Activated CD4-positive, alpha-beta T cell treated with anti-CD3 and anti-CD28 coated beads, Interleukin-2, amount 50 U/mL, for 1 hour (primary cell): ENCODE measurements around the gene SHROOM3.

Experiments
- DNase-seq: peaks from one replicate; pipeline ENCODE4 v3.0.0-alpha.2; 2020

SHROOM3 gene

DNA sequence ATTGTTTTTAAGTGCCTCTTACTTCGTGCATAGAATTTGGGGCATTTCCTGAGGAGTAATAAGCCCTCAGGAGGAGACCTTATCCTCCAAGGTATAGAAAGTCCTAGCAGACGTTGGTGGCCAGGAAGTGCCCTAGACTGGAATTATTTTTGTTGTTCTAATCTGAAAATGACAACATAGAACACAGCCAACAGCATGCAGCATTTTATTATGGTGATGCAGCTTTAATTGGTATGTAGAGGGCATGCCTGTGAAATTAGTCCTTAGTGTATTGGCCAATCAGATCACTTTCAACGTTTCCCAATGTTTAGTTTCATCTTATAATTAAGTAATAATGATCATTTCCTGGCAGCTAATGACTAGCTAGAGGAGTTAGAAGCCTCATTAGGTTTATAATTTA lies 199.2 kb downstream of the SHROOM3 start:
- no peak for DNase-seq

GRCh38 chr4:76637712-76638361 lies 202.8 kb downstream of the SHROOM3 start:
- no peak for DNase-seq

DNA sequence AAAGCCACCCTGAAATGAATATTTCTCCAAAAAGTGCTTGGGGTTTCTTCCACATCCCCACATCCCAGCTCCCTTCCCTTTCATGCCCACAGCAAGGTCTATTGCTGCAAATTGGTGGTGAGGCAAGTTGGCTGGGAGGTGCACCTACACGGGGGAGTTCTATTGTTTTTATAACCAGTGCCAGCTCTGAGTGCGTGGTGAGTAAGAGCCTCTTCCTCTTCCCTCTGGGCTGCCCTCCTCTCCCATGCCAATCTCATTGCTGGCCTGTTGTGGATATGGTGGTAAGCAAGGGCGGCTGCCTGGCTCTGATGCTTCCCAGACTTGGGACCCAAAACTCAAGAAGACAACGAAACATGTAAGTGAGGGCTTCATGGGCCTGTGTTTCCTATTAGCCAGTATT lies 204.3 kb downstream of the SHROOM3 start:
- no peak for DNase-seq

- DNase-seq, result no peak
Measured at GRCh38 chr4:76640353-76640910, 205.4 kb downstream of the SHROOM3 start.

DNA sequence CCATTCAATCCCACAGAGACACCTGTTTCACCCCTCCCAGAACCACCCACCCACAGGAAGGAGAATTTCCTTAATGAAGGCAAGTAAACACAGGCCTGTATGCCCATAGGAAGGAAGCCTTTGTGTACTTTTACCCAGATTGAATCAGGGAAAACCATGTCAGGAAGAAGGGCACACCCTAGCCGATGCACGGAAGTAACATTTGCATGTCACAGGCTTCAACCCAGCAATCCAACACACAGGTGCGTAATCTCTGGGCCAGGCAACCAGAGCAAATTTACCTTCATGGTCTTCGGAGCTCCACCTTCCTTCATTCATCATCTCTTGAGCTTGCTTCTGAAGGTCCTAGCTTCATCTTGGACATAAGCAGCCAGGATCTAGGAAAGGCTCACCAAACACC lies 206.3 kb downstream of the SHROOM3 start:
- no peak for DNase-seq

GRCh38 chr4:76641758-76642157 lies 206.7 kb downstream of the SHROOM3 start:
- DNase-seq, result no peak

DNA sequence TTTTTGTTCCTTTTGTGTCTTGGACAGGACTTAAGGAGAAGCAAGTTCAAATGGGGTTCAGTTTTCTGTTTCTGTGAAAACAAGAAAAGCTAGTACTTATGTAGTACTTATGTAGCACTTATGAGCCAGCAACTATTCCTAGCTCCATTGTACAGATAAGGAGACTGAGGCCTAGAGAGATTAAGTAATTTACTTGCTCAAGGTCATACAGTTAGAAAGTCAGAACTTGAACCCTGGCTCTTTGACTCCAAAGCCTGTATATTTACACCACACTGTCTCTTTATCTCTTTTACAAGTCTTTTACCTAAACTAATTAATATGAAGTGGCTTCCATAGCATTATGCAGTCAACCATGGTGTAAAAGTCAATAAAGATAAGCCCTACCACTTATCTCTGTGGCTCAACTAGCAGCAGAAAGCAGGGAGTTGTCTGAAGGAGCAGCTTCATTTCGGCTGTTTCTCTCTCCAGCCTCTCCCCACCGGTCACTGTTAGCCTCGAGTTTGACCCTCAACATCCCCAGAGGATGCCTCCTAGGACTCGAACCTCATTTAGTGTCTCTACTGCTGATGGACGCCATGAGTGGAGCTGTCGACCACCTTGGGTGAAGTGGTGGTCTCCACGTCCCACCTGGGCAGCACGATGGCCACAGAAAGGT lies 209.9 kb downstream of the SHROOM3 start:
- no peak for DNase-seq

- DNase-seq, result no peak
Measured at GRCh38 chr4:76649086-76649485, 214.1 kb downstream of the SHROOM3 start.

DNA sequence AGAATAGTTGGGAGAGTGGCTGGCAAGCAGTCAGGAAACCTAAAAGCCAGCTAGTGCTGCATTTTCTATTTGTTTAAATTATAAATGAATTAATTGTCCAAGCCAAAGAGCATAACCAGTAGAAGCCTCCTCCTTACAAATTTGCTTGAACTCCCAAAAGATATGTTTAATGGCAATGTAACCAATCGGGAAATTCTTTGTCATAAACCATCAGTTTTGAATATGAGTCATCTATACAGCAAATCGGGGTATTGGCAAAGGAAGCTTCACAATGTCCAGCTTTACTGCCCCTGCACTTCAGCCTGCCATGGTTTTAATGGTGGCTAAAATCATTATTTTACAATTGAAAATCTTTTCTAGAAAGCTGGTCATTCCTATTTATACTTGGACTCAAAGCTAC lies 216.6 kb downstream of the SHROOM3 start:
- DNase-seq, result no peak

- no peak for DNase-seq
Measured at GRCh38 chr4:76652389-76652788, 217.4 kb downstream of the SHROOM3 start.

- DNase-seq, result no peak
Measured at GRCh38 chr4:76654084-76654483, 219.1 kb downstream of the SHROOM3 start.

DNA sequence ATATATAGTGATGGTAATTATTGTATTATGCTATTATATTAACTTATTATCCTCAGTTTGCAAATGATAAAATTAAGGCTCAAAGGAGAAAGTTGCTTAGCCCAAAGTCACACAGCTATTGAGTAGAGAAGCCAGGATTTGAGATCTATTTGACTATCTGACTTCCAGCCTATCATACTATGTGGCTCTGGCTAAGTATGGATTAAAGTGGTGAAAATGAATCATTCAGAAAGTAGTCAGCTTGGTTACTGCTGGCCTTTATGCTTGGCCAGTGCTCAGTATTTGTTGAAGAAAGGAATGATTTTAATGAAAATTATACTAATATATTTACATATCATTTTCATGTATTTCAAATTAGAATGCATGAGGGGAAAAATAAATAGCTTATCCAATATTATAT lies 219.8 kb downstream of the SHROOM3 start:
- no peak for DNase-seq

- DNase-seq, result no peak
Measured at GRCh38 chr4:76655566-76656479, 220.8 kb downstream of the SHROOM3 start.

- no peak for DNase-seq
Measured at GRCh38 chr4:76657443-76657842, 222.4 kb downstream of the SHROOM3 start.

DNA sequence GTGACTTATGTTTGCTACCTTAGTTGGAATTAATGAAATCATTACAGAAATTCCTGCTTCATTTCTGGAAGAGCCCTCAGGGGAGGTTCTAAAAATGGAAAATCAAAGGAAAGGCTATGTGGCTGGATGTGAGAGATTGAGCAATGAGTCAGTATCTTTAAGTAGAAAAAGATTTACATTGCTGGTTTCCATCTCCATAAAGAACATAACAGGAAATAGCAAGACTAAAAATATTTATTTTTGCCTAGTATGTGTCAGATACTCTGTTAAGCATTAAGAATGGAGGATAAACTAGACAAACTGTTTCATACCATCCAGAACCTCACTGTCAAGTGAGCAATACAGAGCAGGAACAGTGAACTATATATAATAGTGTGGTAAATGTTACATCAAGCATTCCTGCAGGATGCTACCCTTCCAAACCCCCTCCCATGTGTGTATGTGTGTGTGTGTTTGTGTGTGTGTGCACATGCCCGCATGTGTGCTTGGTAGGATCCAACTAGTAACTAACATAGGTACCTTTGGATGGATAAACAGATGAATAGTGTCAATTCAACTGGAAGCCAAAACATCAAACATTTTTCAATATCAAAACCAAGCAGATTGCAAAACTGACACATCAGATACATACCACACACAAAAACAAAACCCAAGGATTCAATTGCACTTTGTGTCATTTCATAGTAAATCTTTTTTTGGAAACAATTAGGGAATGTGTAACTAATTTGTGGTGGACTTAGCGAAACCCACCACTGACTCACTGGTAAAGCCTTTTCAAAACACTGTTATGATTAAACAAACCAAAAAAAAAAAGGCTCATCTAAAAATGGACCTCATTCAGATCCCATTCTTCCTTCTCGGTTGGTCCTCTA lies 223.4 kb downstream of the SHROOM3 start:
- DNase-seq, result no peak

- no peak for DNase-seq
Measured at GRCh38 chr4:76659103-76659490, 224.1 kb downstream of the SHROOM3 start.

DNA sequence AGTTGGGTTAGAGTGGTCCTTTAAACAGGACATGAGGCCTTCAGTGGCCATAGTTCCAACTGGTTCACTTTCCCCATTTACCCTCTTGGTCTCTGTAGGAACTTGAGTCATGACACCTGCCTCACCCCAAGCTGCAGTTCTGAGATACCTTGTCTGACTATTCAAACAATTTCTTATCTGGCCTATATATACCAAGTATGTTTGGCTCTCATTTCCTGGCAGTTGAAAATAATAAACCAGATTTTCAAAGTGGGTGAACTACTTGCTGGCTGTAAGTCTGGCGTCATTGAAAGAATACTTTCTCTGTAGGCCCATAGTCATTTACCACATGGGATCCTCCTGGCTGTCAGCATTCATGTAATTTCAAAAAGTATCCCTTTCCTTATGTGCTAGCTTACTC lies 228.8 kb downstream of the SHROOM3 start:
- no peak for DNase-seq

DNA sequence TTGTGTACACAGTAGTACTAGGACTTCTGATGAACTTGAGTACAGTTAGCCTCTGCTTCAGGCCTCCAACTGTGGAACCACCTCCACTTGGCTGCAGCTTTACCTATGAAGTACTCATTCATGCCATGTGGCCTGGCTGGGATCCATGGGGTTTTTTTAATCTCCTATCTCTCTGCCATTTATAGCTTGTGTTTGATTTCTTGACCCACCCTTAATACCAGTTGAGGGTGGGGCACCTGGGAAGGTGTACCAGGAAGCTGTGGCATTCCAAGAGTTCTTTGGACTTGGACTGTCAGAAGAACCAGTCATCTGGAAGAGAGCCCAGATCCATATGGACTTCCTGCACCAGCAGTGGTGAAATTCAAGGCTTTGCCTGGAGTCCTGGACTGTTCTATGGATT lies 230.1 kb downstream of the SHROOM3 start:
- DNase-seq, result no peak

DNA sequence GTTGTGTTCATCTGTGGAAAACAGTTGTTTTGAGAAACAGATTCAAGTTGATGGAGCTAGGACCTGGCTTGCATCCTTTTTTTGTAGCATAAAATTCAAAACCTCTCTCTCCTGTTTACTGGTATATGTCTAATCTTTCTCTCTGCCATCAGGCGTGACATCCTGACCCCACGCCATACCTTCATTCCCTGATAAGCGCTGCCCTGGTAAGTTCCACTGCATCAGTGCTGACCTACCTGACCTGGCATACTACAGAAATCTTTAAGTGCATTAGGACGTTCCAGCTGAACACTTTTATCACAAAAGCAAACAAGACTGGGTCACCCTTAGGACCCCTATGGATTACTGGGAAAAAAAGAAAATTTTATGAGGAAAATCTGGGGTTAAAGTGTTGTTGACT lies 230.7 kb downstream of the SHROOM3 start:
- DNase-seq, result no peak

DNA sequence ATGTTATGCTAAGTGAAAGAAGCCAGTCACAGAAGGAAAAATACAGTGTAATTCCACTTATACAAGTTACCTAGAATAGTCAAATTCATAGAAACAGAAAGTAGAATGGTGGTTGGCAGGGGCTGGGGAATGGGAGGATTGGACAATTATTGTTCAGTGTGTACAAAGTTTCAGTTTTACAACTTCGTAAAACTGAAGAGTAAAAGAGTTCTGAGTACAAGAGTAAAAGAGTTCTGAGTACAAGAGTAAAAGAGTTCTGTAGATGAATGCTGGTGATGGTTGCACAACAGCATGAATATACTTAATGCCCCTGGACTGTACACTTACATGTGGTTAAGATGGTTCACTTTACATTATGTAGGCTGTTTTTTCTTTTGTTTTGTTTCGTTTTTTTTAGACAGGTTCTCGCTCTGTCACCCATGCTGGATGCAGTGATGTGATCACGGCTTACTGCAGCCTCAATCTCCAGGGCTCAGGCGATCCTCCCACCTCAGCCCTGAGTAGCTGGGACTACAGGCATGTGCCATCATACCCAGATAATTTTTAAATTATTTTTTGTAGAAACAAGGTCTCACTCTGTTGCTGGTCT lies 232.0 kb downstream of the SHROOM3 start:
- DNase-seq, result no peak

GRCh38 chr4:76670631-76671030 lies 235.6 kb downstream of the SHROOM3 start:
- DNase-seq, result no peak

DNA sequence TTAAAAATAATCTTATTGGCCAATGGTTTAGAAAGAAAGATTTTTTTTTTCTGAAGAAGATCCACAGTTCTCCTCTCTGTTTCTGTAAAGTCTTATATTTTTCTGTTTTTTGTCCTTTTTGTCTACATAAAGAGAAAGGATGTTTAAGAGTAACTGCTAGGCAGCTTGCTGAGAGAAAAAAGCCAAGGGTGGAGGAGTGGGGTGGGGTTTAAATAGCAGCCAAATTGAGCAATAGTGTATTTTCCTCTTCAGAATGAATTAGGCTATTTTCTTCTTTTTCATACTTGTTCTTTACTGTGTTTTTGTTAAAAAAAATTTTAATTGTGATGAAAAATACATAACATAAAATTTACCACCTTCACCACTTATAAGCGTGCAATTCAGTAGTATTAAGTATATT lies 238.3 kb downstream of the SHROOM3 start:
- no peak for DNase-seq
